Psoas muscle (tissue), 8 donors: ENCODE results near the gene HEPN1. TPM values are rescaled to one million over a fixed set of nuclear protein-coding genes. Genes with fewer than 3 reads are reported as not detected.

Experiments
- ATAC-seq, 4 donors: fragments of 200-7000 bp; cut with Tn5 transposase; one replicate each; pipeline ENCODE4 v1.9.1; 2020; ENCODE audit warnings: moderate library complexity in 3 of 4, mild to moderate bottlenecking in 2 of 4
- DNase-seq, 2 donors: peaks; one replicate each; pipeline ENCODE4 v3.0.0-alpha.2; 2020
- H3K27ac ChIP-seq: fragments of 200-600 bp; one replicate; pipeline ENCODE4 v1.8.0; 2022
- H3K27me3 ChIP-seq, 3 donors: fragments of 200-600 bp in 1 of 3; one replicate each; pipeline versions ENCODE4 v1.6.1 to v1.8.0; 2013 to 2022; ENCODE audit warnings: low read length in 2 of 3, mild to moderate bottlenecking in 2 of 3, moderate library complexity in 1 of 3; ENCODE audit not compliant: insufficient read depth in 3 of 3
- H3K36me3 ChIP-seq, 2 donors: fragments of 200-600 bp in 1 of 2; one replicate each; pipeline versions ENCODE4 v1.6.1 to v1.8.0; 2013 to 2022; ENCODE audit warnings: low read depth in 1 of 2, mild to moderate bottlenecking in 1 of 2, moderate library complexity in 1 of 2; ENCODE audit not compliant: insufficient read depth in 1 of 2
- H3K4me1 ChIP-seq: fragments of 200-600 bp; one replicate; pipeline ENCODE4 v1.8.0; 2022
- H3K4me3 ChIP-seq: fragments of 200-600 bp; one replicate; pipeline ENCODE4 v1.8.0; 2022; ENCODE audit warnings: mild to moderate bottlenecking
- H3K9me3 ChIP-seq: fragments of 200-600 bp; one replicate; pipeline ENCODE4 v1.8.0; 2022
- WGBS, 3 donors: extraction: QIAGEN DNeasy Blood & Tissue Kit; methylation state at CpG; one replicate each; pipeline versions ENCODE4 v1.1.6 to v1.1.7; 2013; 5-methylcytosine and 5-hydroxymethylcytosine counted together
- intact Hi-C, 2 donors: fragments of 100-400 bp; cut with DNase I; formaldehyde crosslinking; loops; one replicate each; pipeline versions ENCODE4 v1.11.0 to v1.14.2; 2022
- polyA plus RNA-seq, 3 donors: library from polyadenylated mRNA; stranded (reverse); fragments of 200-250 nt; gene quantifications; one replicate each; pipeline ENCODE4 v1.2.3, GENCODE V29; 2013
- total RNA-seq, 4 donors: library from RNA; stranded (reverse); fragmentation: NEBNext Ultra II Directional in 2 of 4; extraction: Animal tissue kit (Norgen Biotek cat#: 25700) in 2 of 4; gene quantifications; one replicate each; pipeline versions ENCODE4 v1.2.1 to v1.2.4, GENCODE V29; 2021 to 2023
- TF ChIP-seq, protein P1 (sequence below): fragments of 200-600 bp; IDR thresholded peaks from one replicate; pipeline ENCODE4 v1.8.0; 2022; ENCODE audit warnings: antibody characterized with exemption
- donor health status: healthy with polysubstance abuse.
- donor health status: DM: no; HTN: no; CAD: no; lungs with moderate emphysema.
- donor health status: Bipolar disorder and iron deficiency.
- donor health status: healthy.
- donor health status: DM: yes; HTN: yes; CAD: no.
- donor health status: DM: no; HTN: no; CAD: no.
- donor health status: DM: no; HTN: no; CAD: no.
- donor health status: DM: yes; HTN: yes; CAD: no.

Gene HEPN1
- total and polyA plus RNA-seq, 7 donors, result 0.01 to 0.04 TPM; not detected in 5

DNA sequence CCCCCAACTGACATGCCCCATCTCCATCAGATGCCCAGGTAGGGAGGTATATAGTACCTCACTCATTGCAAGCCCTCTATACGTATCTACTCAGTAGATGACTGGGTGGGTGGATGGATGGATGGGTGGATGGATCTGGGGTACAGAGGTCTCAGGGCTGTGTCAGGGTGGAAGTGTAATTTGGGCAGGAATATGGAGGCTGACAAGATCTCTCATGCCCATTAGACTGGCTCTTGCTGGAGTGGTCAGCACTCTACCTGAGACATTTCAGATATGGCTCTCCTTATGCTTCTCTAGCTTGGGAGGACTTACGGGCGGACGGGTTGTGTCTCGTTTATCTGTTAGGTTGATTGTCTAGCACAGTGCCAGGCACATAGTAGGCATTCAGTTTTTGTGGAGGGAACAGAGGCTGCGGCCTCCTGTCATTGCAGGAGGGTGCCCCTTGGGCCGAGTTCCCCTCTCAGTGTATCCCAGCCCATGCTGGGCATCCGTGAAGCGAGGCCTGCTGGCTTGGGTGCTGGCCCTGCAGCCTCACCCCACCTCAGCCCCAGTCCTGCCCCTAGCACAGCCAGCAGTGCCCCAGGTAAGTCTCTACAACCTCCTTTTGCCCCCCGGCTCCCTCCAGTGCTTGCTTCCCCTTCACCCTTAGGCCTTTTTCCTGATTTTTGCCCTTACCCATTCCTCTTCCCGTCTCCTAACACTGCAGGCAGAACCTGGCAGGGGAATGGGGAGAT lies 40.1 kb upstream of the HEPN1 start:
- Histone ChIP-seq H3K36me3 (no peaks in the 10 kb centered on the region), H3K4me1 (no peaks in the 10 kb centered on the region), H3K27me3 (peaks cover 0 to 5% (median 2%) of the 10 kb centered on the region in 3 donors), H3K4me3 (no peak overlapping the region), H3K9me3 (no peaks in the 10 kb centered on the region), H3K27ac (no peak overlapping the region)
- TF ChIP-seq, protein P1, sequence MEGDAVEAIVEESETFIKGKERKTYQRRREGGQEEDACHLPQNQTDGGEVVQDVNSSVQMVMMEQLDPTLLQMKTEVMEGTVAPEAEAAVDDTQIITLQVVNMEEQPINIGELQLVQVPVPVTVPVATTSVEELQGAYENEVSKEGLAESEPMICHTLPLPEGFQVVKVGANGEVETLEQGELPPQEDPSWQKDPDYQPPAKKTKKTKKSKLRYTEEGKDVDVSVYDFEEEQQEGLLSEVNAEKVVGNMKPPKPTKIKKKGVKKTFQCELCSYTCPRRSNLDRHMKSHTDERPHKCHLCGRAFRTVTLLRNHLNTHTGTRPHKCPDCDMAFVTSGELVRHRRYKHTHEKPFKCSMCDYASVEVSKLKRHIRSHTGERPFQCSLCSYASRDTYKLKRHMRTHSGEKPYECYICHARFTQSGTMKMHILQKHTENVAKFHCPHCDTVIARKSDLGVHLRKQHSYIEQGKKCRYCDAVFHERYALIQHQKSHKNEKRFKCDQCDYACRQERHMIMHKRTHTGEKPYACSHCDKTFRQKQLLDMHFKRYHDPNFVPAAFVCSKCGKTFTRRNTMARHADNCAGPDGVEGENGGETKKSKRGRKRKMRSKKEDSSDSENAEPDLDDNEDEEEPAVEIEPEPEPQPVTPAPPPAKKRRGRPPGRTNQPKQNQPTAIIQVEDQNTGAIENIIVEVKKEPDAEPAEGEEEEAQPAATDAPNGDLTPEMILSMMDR, result no peak
- DNase-seq, result no peak
- intact Hi-C loops, result no loop called here
- ATAC-seq, result no peak
- WGBS, 3 donors, result 87 to 92% (median 88%) methylated on average over 11 of the region's 11 CpGs

DNA sequence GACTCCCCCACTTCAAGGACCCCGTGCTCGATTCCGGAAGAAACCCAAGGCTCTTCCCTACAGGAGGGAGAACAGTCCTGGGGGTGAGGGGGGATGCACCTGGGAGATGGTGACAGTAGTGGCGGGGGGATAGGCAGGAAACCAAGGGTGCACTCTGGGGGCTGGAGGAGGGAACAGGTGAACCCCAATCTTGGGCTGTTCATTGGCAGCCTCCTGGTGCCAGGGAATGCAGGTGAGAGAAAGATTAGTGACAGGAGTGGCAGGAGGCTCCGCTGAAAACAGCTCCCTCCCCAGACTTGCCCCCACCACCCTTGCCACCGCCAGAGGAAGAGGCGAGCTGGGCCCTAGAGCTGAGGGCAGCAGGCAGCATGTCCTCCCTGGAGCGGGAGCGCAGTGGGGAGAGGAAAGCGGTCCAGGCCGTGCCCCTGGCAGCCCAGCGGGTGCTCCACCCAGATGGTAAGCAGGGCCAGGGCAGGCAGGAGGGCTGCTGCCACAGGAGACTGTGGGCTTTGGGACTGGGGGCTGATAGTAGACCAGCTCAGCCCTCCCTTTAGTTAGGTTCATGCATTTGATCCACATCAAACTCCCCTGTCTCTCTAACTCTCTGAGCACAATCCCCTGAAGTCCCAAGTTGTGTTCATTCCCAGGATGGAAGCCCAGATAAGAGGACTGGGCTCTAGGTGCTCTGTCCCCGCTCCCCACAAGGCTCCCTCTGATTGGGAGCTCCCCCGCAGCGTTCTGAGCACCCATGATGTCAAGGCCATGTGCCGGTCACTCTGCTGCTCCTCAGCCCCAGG lies 39.4 kb upstream of the HEPN1 start:
- no peak overlapping the region for H3K4me3 ChIP-seq
- no peaks in the 10 kb centered on the region for H3K9me3 ChIP-seq
- DNase-seq (no peak), ATAC-seq (no peak)
- 80 to 87% (median 82%) methylated on average over 15 to 16 of the region's 16 CpGs for WGBS, 3 donors
- H3K4me1 ChIP-seq, result no peaks in the 10 kb centered on the region
- TF ChIP-seq, protein P1, result no peak
- H3K27me3 ChIP-seq, result peaks cover 0 to 4% (median 2%) of the 10 kb centered on the region in 3 donors
- intact Hi-C loops, result no loop called here
- no peaks in the 10 kb centered on the region for H3K36me3 ChIP-seq
- H3K27ac ChIP-seq, result no peak overlapping the region

DNA sequence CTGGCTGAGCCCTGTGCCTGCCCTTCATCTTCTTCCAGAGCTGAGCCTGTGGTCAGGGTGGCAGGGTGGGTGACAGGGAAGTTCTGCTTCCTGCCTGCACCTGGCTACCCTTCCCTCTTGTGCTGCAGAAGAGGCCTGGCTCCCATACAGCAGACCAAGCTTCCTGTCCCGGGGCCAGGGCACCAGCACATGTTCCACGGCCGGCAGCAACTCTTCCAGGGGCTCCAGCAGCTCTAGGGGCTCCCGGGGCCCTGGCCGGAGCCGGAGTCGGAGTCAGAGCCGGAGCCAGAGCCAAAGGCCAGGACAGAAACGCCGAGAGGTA lies 38.8 kb upstream of the HEPN1 start:
- no peak overlapping the region for H3K27ac ChIP-seq
- ATAC-seq (no peak), DNase-seq (no peak)
- H3K9me3 ChIP-seq, result no peaks in the 10 kb centered on the region
- H3K4me1 ChIP-seq, result no peaks in the 10 kb centered on the region
- intact Hi-C loops, result no loop called here
- TF ChIP-seq, protein P1, result no peak
- H3K4me3 ChIP-seq, result no peak overlapping the region
- no peaks in the 10 kb centered on the region for H3K36me3 ChIP-seq
- WGBS, 3 donors, result 59 to 66% (median 66%) methylated on average over 10 of the region's 10 CpGs
- peaks cover 0 to 4% (median 2%) of the 10 kb centered on the region in 3 donors for H3K27me3 ChIP-seq

DNA sequence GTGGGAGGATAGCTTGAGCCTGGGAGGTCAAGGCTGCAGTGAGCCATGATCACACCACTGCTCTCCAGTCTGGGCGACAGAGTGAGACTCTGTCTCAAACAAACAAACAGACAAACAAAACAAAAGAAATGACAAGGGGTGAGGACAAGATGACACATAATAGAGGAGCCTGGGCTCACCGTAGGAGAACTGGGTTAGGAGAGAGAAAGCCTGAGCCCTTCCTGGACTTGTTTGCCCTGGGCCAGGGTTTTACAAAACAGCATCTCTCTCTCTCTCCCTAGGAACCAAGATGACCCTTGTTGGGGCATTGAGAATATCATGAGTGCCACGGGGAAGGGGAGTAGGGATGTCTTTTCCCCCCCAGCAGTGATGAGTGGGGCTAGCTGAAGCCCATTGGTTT lies 38.1 kb upstream of the HEPN1 start:
- no peak for DNase-seq
- Histone ChIP-seq H3K27ac (no peak overlapping the region), H3K27me3 (peaks cover 0 to 4% (median 2%) of the 10 kb centered on the region in 3 donors), H3K4me3 (no peak overlapping the region), H3K4me1 (no peaks in the 10 kb centered on the region), H3K9me3 (no peaks in the 10 kb centered on the region), H3K36me3 (no peaks in the 10 kb centered on the region)
- ATAC-seq, result no peak
- intact Hi-C loops, result no loop called here
- TF ChIP-seq, protein P1, result no peak
- 69 to 72% (median 71%) methylated on average over 3 of the region's 3 CpGs for WGBS, 3 donors
